Liver (tissue), 3 donors: ENCODE data around the gene MGAT5.

Experiments used
- CTCF ChIP-seq: fragments of 150-350 bp; IDR thresholded peaks from 2 replicates; pipeline ENCODE4 v1.5.1; 2017; ENCODE audit warnings: improper control_type of control experiment, low read depth, low read length; ENCODE audit not compliant: missing input control
- RAD21 ChIP-seq, 2 donors: IDR thresholded peaks; 2 replicates each; pipeline ENCODE4 v1.6.1; 2016; ENCODE audit warnings: antibody characterized with exemption in 2 of 2, mild to moderate bottlenecking in 2 of 2
- donor health status: healthy.
- donor health status: healthy.

- TF ChIP-seq CTCF (no peak), RAD21 (IDR thresholded peaks at IDR 0.05) (no peak)
These were observed 35.4 kb downstream of the MGAT5 start for GRCh38 chr2:134289225-134289624.
